OCI-LY7 (cell line): ENCODE results near the gene ALDH3B1. TPM values are rescaled to one million over a fixed set of nuclear protein-coding genes. Genes with fewer than 3 reads are reported as not detected.

Experiments
- BruUV-seq: library from RNA; stranded (reverse); fragments of 400-500 nt; replicated peaks from 2 replicates; lab custom pipeline; 2021; lab: Mats Ljungman, UMichigan
- CTCF ChIA-PET: fragments of 300-600 bp; sonication (Branson Sonifier 250); formaldehyde crosslinking; loops from one replicate; lab custom pipeline; 2022; ENCODE audit warnings: antibody characterized with exemption; ENCODE audit not compliant: unreplicated experiment; lab: Charles Lee
- POLR2A ChIA-PET: fragments of 300-600 bp; sonication (Branson Sonifier 250); formaldehyde crosslinking; loops from one replicate; lab custom pipeline; 2022; ENCODE audit warnings: antibody characterized with exemption; lab: Charles Lee
- DNase-seq: peaks from one replicate; pipeline ENCODE4 v3.0.0-alpha.2; 2015; ENCODE audit warnings: low spot score
- H2AFZ ChIP-seq: fragments of 200-600 bp; sonication (generic), shearing (Covaris generic); 2 replicates; pipeline ENCODE4 v1.6.1; 2014; ENCODE audit warnings: mild to moderate bottlenecking, antibody characterized with exemption, low read length, moderate library complexity
- H3K27ac ChIP-seq: fragments of 200-600 bp; sonication (generic); 2 replicates; pipeline ENCODE4 v1.5.1; 2014; ENCODE audit warnings: mixed run types, low read depth, mild to moderate bottlenecking, moderate library complexity, low read length, inconsistent platforms; ENCODE audit not compliant: poor library complexity, severe bottlenecking
- H3K36me3 ChIP-seq: fragments of 200-600 bp; sonication (generic); 2 replicates; pipeline ENCODE4 v1.6.1; 2014; ENCODE audit warnings: mild to moderate bottlenecking, antibody characterized with exemption, low read length, moderate library complexity, mixed read lengths; ENCODE audit not compliant: insufficient read depth
- H3K4me1 ChIP-seq: fragments of 200-600 bp; sonication (generic); 2 replicates; pipeline ENCODE4 v1.5.1; 2014; ENCODE audit warnings: mild to moderate bottlenecking, low read length; ENCODE audit not compliant: insufficient read depth, poor library complexity, severe bottlenecking
- H3K4me2 ChIP-seq: fragments of 200-600 bp; sonication (generic); 2 replicates; pipeline ENCODE4 v1.6.1; 2014; ENCODE audit warnings: mild to moderate bottlenecking, low read length
- H3K4me3 ChIP-seq: fragments of 200-600 bp; sonication (generic); 2 replicates; pipeline ENCODE4 v1.5.1; 2014; ENCODE audit warnings: mild to moderate bottlenecking, low read depth, low read length; ENCODE audit not compliant: poor library complexity, severe bottlenecking
- H3K79me2 ChIP-seq: fragments of 200-600 bp; sonication (generic); 2 replicates; pipeline ENCODE4 v1.6.1; 2016; ENCODE audit warnings: low read depth, mild to moderate bottlenecking, low read length, moderate library complexity, mixed read lengths; ENCODE audit not compliant: insufficient read depth
- H3K9me2 ChIP-seq: fragments of 200-600 bp; sonication (generic); 2 replicates; pipeline ENCODE4 v1.6.1; 2016; ENCODE audit warnings: mild to moderate bottlenecking, low read length, mixed read lengths; ENCODE audit not compliant: insufficient read depth
- H3K9me3 ChIP-seq: fragments of 200-600 bp; sonication (generic); 2 replicates; pipeline ENCODE4 v1.6.1; 2014; ENCODE audit warnings: mild to moderate bottlenecking, mixed run types, low read length, mixed read lengths
- H4K20me1 ChIP-seq: fragments of 200-600 bp; sonication (generic); 2 replicates; pipeline ENCODE4 v1.6.1; 2014; ENCODE audit warnings: mild to moderate bottlenecking, antibody characterized with exemption, low read length, moderate library complexity, mixed read lengths; ENCODE audit not compliant: insufficient read depth
- CTCF ChIP-seq: fragments of 200-600 bp; sonication (generic); conservative IDR thresholded peaks from 2 replicates; pipeline ENCODE4 v1.5.1; 2014; ENCODE audit warnings: mild to moderate bottlenecking, antibody characterized with exemption, low read length, moderate library complexity, mixed read lengths
- EZH2phosphoT487 ChIP-seq: fragments of 200-600 bp; sonication (generic); IDR thresholded peaks from 2 replicates; pipeline ENCODE4 v1.6.1; 2018; ENCODE audit warnings: low read depth, borderline replicate concordance, mild to moderate bottlenecking, mixed run types, antibody characterized with exemption, low read length, moderate library complexity, mixed read lengths
- intact Hi-C: fragments of 100-400 bp; cut with micrococcal nuclease; formaldehyde crosslinking; loops from one replicate; pipeline ENCODE4 v1.10.0; 2022; ENCODE audit not compliant: unreplicated experiment
- total RNA-seq, 2 experiments: library from RNA; depleted of rRNA in 1 of 2; stranded (reverse); fragments of >200 nt in 1 of 2; shearing (Covaris generic) in 1 of 2; gene quantifications; 2 replicates each; pipeline ENCODE4 v1.2.3, GENCODE V29; 2014 to 2022

ALDH3B1 gene
- total RNA-seq, 2 experiments from 2014 or later = 0.50 to 0.53 TPM

GRCh38 chr11:68043029-68043348, 32.9 kb downstream of the ALDH3B1 start:
- Histone ChIP-seq H3K4me1 (peaks cover 21% of the 10 kb centered on the region), H3K4me2 (no peak overlapping the region), H3K27ac (no peak overlapping the region), H3K9me3 (no peaks in the 10 kb centered on the region), H3K36me3 (peaks cover 59% of the 10 kb centered on the region), H3K9me2 (no peaks in the 10 kb centered on the region), H4K20me1 (no peaks in the 10 kb centered on the region), H3K4me3 (no peak overlapping the region), H2AFZ (no peak overlapping the region), H3K79me2 (peaks cover 21% of the 10 kb centered on the region; the same call in 1 of the 2 replicates)
- DNase-seq = no peak
- intact Hi-C loops = no loop called here
- no peak for TF ChIP-seq EZH2phosphoT487
- no peak for TF ChIP-seq CTCF
- ChIA-PET CTCF (no interaction called here), POLR2A (interaction anchor here (0.6 kb wide), 1 partner anchor 415 kb away, joined by 3 read pairs; no protein-coding TSS in a partner anchor)
- no TSS peak for BruUV-seq

GRCh38 chr11:68043349-68044144, 33.4 kb downstream of the ALDH3B1 start:
- ChIA-PET CTCF (interaction anchor here (0.6 kb wide), 1 partner anchor 168 kb away, joined by 7 read pairs; no protein-coding TSS in a partner anchor), POLR2A (interaction anchor here (0.6 kb wide), 1 partner anchor 415 kb away, joined by 3 read pairs; no protein-coding TSS in a partner anchor)
- Histone ChIP-seq H4K20me1 (no peaks in the 10 kb centered on the region), H3K27ac (no peak overlapping the region), H3K9me2 (no peaks in the 10 kb centered on the region), H3K4me1 (peaks cover 15% of the 10 kb centered on the region), H3K4me2 (no peak overlapping the region), H3K79me2 (peaks cover 21% of the 10 kb centered on the region; the same call in 1 of the 2 replicates), H3K9me3 (no peaks in the 10 kb centered on the region), H3K4me3 (no peak overlapping the region), H3K36me3 (peaks cover 61% of the 10 kb centered on the region), H2AFZ (no peak overlapping the region)
- intact Hi-C loops = no loop called here
- BruUV-seq = no TSS peak
- TF ChIP-seq EZH2phosphoT487 = no peak
- no peak for TF ChIP-seq CTCF
- no peak for DNase-seq
